GM12878 (cell line): ENCODE results near the gene COL4A2. TPM values are rescaled to one million over a fixed set of nuclear protein-coding genes. Genes with fewer than 3 reads are reported as not detected.

Experiments used
- ATAC-seq: fragments of 200-7000 bp; cut with Tn5 transposase; 3 replicates; pipeline ENCODE4 v1.9.1; 2020; ENCODE audit warnings: mild to moderate bottlenecking, moderate library complexity
- BruUV-seq: library from RNA; stranded (reverse); fragments of 400-500 nt; replicated peaks from 2 replicates; lab custom pipeline; 2021; lab: Mats Ljungman, UMichigan
- CTCF ChIA-PET: fragments of 300-600 bp; sonication (Branson Sonifier 250); formaldehyde crosslinking; extraction: SDS; loops from one replicate; lab custom pipeline; 2021; ENCODE audit warnings: inconsistent platforms; lab: Yijun Ruan, JAX
- POLR2A ChIA-PET: fragments of 350-600 bp; formaldehyde crosslinking; extraction: SDS; loops from one replicate; lab custom pipeline; 2021; ENCODE audit warnings: inconsistent platforms; lab: Charles Lee
- RAD21 ChIA-PET: fragments of 300-600 bp; sonication (Branson Sonifier 250); formaldehyde crosslinking; loops from one replicate; lab custom pipeline; 2023; ENCODE audit warnings: antibody characterized with exemption; ENCODE audit not compliant: unreplicated experiment; lab: Charles Lee
- SMC1A ChIA-PET: fragments of 300-600 bp; sonication (Branson Sonifier 250); formaldehyde crosslinking; loops from one replicate; lab custom pipeline; 2023; ENCODE audit not compliant: unreplicated experiment, uncharacterized antibody; lab: Charles Lee
- DNase-seq: peaks from one replicate; pipeline ENCODE4 v3.0.0-alpha.2; 2011; ENCODE audit warnings: low read depth, low spot score
- FAIRE-seq: peaks from 3 replicates; lab custom pipeline; 2011; peaks lifted over from hg19 to GRCh38; lab: Jason Lieb, UNC
- H2AFZ ChIP-seq: 2 replicates; pipeline ENCODE4 v1.6.0; 2011; ENCODE audit warnings: low read depth, low read length, control low read depth; ENCODE audit not compliant: control insufficient read depth
- H3K27ac ChIP-seq: 2 replicates; pipeline ENCODE4 v1.5.1; 2011; ENCODE audit warnings: control low read depth; ENCODE audit not compliant: control insufficient read depth, insufficient read depth
- H3K27me3 ChIP-seq, 2 experiments: replicated peaks in 1 of 2; 2 replicates each; pipeline versions ENCODE4 v1.6.0 to v1.6.1; 2011; ENCODE audit warnings: low read length in 1 of 2; ENCODE audit not compliant: control insufficient read depth in 2 of 2, insufficient read depth in 2 of 2
- H3K36me3 ChIP-seq, 2 experiments: 2 replicates each; pipeline ENCODE4 v1.5.1; 2011; ENCODE audit warnings: low read length in 1 of 2; ENCODE audit not compliant: control insufficient read depth in 2 of 2, insufficient read depth in 2 of 2
- H3K4me1 ChIP-seq: 2 replicates; pipeline ENCODE4 v1.6.1; 2011; ENCODE audit warnings: mild to moderate bottlenecking, low read length, moderate library complexity, mixed read lengths; ENCODE audit not compliant: control insufficient read depth, insufficient read depth
- H3K4me2 ChIP-seq: 2 replicates; pipeline ENCODE4 v1.6.0; 2011; ENCODE audit warnings: control low read depth; ENCODE audit not compliant: control insufficient read depth, insufficient read depth
- H3K4me3 ChIP-seq: fragments of 200-600 bp; sonication (generic); 2 replicates; pipeline ENCODE4 v1.5.1; 2016
- H3K79me2 ChIP-seq: 2 replicates; pipeline ENCODE4 v1.6.0; 2011; ENCODE audit warnings: low read length; ENCODE audit not compliant: control insufficient read depth, insufficient read depth
- H3K9ac ChIP-seq: 2 replicates; pipeline ENCODE4 v1.8.0; 2011; ENCODE audit warnings: low read length, control low read depth, mixed read lengths; ENCODE audit not compliant: control insufficient read depth, insufficient read depth
- H3K9me3 ChIP-seq: replicated peaks from 3 replicates; pipeline ENCODE4 v1.5.1; 2011; ENCODE audit warnings: mild to moderate bottlenecking, low read length; ENCODE audit not compliant: control insufficient read depth, insufficient read depth
- H4K20me1 ChIP-seq: 2 replicates; pipeline ENCODE4 v1.6.0; 2011; ENCODE audit not compliant: control insufficient read depth, insufficient read depth
- CBX3 ChIP-seq: fragments of 200-600 bp; sonication (generic); IDR thresholded peaks from 2 replicates; pipeline ENCODE4 v1.6.1; 2016; ENCODE audit warnings: low read depth, borderline replicate concordance
- CREM ChIP-seq: IDR thresholded peaks from 2 replicates; pipeline ENCODE4 v1.6.1; 2014; ENCODE audit warnings: antibody characterized with exemption, low read depth
- ETV6 ChIP-seq, 2 experiments: fragments of 450-650 bp in 1 of 2; IDR thresholded peaks in 1 of 2; conservative IDR thresholded peaks in 1 of 2; 2 replicates each; pipeline ENCODE4 v1.6.1; 2014; ENCODE audit warnings: antibody characterized with exemption in 1 of 2, borderline replicate concordance in 1 of 2, low read depth in 1 of 2, mild to moderate bottlenecking in 1 of 2, moderate library complexity in 1 of 2
- HDGF ChIP-seq: fragments of 450-650 bp; IDR thresholded peaks from 2 replicates; pipeline ENCODE4 v1.6.1; 2016; ENCODE audit warnings: antibody characterized with exemption
- NFYA ChIP-seq: IDR thresholded peaks from 2 replicates; pipeline ENCODE4 v1.6.1; 2011; ENCODE audit warnings: low read depth, mild to moderate bottlenecking, low read length, improper control_type of control experiment, borderline replicate concordance
- PAX5 ChIP-seq: IDR thresholded peaks from 2 replicates; pipeline ENCODE4 v1.6.1; 2011; ENCODE audit warnings: low read depth, low read length, borderline replicate concordance
- POLR2AphosphoS2 ChIP-seq: IDR thresholded peaks from 2 replicates; pipeline ENCODE4 v1.6.1; 2011; ENCODE audit warnings: low read depth, mild to moderate bottlenecking, low read length, improper control_type of control experiment, moderate library complexity
- ZNF622 ChIP-seq: fragments of 450-650 bp; IDR thresholded peaks from 2 replicates; pipeline ENCODE4 v1.6.1; 2017; ENCODE audit warnings: mild to moderate bottlenecking, inconsistent platforms
- WGBS: methylation state at CpG from one replicate; pipeline ENCODE4 v1.1.6; 2016; ENCODE audit warnings: low lambda C conversion rate; ENCODE audit not compliant: insufficient replicate concordance, insufficient coverage; ENCODE audit errors: missing lambda C conversion rate; 5-methylcytosine and 5-hydroxymethylcytosine counted together
- in situ Hi-C: fragments of 300-500 bp; cut with MboI; formaldehyde crosslinking; loops from 9 replicates; pipeline ENCODE4 v1.14.3; 2018; ENCODE audit warnings: mixed read lengths
- intact Hi-C: fragments of 100-400 bp; cut with micrococcal nuclease; formaldehyde crosslinking; loops from one replicate; pipeline ENCODE4 v1.14.2; 2022; ENCODE audit not compliant: unreplicated experiment
- polyA plus RNA-seq, 11 experiments: library from polyadenylated mRNA; depleted of rRNA in 4 of 11; unstranded in 6 of 11; stranded (reverse) in 5 of 11; fragments of >200 nt; fragmentation: Nextera tagmentation in 4 of 11; fragmentation: Illumina TruSeq in 1 of 11; extraction: Ambion mirVana in 4 of 11; extraction: Trizol in 1 of 11; gene quantifications; 1 replicate in 1 of 11; 2 replicates in 10 of 11; pipeline versions ENCODE4 v1.2.1 to v1.2.3, GENCODE V29; 2011 to 2016; ENCODE audit warnings: inconsistent platforms in 2 of 11, missing spikeins in 2 of 11, low read depth in 1 of 11
- total RNA-seq, 4 experiments: library from RNA; depleted of rRNA in 3 of 4; stranded (reverse); fragments of >200 nt in 3 of 4; fragmentation: Illumina TruSeq in 1 of 4; extraction: Trizol in 1 of 4; gene quantifications; 2 replicates each; pipeline versions ENCODE4 v1.2.1 to v1.2.3, GENCODE V29; 2013 to 2021
- TF ChIP-seq, protein P1 (sequence below): fragments of 450-650 bp; IDR thresholded peaks from 2 replicates; pipeline ENCODE4 v1.6.1; 2016; ENCODE audit warnings: mild to moderate bottlenecking
- TF ChIP-seq, protein P2 (sequence below): fragments of 450-650 bp; IDR thresholded peaks from 2 replicates; pipeline ENCODE4 v1.6.1; 2017; ENCODE audit warnings: antibody characterized with exemption, mild to moderate bottlenecking, moderate library complexity
- TF ChIP-seq, protein P3 (sequence below): fragments of 450-650 bp; formaldehyde crosslinking; IDR thresholded peaks from 2 replicates; pipeline ENCODE4 v1.4.0; 2022; ENCODE audit warnings: mild to moderate bottlenecking, moderate library complexity
- TF ChIP-seq, protein P4 (sequence below): fragments of 450-650 bp; IDR thresholded peaks from 2 replicates; pipeline ENCODE4 v1.6.1; 2016; ENCODE audit warnings: mild to moderate bottlenecking, moderate library complexity, borderline replicate concordance

COL4A2 gene
- total and polyA plus RNA-seq, 10 of the 15 experiments (the other 5 are each of a cell fraction or from before 2014, with no cell fraction given): 0.16 to 1.6 (median 0.62) TPM; not detected in 3

DNA sequence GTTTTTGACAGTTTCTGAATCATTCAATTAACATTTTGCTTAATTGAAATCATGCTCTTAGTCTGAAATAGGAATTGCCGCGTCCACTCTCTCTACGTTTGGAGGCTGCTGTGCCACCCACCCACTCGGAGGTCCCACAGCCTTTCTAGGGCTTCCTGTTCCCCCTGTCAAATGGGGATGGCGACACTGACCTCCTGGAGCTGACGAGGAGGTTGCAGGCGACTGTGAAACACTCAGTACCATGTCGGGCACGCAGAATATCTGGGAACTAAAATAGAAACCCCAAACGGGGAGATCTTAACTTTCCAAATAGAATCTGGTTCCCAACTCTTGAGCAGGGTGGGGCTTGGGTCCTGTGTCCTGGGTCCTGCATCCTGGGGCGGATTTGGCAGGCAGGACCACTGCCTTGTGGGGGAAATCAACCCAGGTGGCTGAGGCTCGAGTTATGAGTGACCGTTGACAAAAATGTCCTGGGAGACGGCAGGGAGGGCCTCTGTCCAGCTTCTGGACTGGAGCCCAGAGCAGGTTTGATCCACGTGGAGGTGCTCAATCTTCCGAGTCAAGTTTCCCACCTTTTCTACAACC lies 129.8 kb downstream of the COL4A2 start:
- H3K4me3 ChIP-seq: no peak overlapping the region
- H4K20me1 ChIP-seq: no peaks in the 10 kb centered on the region
- H3K27me3 ChIP-seq: peaks cover 0 to 3% of the 10 kb centered on the region in 2 experiments; a peak in 1 of 4 replicates
- no peak overlapping the region for H3K9ac ChIP-seq
- no peaks in the 10 kb centered on the region for H3K36me3 ChIP-seq
- H3K4me2 ChIP-seq: no peak overlapping the region
- no peak for ATAC-seq
- ChIA-PET RAD21 (no interaction called here), POLR2A (no interaction called here), CTCF (no interaction called here), SMC1A (no interaction called here)
- no peak overlapping the region for H2AFZ ChIP-seq
- no TSS peak for BruUV-seq
- WGBS: 42% methylated on average over 16 of the region's 16 CpGs
- no peaks in the 10 kb centered on the region for H3K79me2 ChIP-seq
- no peak for FAIRE-seq
- intact Hi-C loops (no loop called here), in situ Hi-C loops (no loop called here)
- no peaks in the 10 kb centered on the region for H3K9me3 ChIP-seq
- DNase-seq: no peak
- no peak overlapping the region for H3K27ac ChIP-seq
- H3K4me1 ChIP-seq: no peaks in the 10 kb centered on the region
- TF ChIP-seq, protein P1, sequence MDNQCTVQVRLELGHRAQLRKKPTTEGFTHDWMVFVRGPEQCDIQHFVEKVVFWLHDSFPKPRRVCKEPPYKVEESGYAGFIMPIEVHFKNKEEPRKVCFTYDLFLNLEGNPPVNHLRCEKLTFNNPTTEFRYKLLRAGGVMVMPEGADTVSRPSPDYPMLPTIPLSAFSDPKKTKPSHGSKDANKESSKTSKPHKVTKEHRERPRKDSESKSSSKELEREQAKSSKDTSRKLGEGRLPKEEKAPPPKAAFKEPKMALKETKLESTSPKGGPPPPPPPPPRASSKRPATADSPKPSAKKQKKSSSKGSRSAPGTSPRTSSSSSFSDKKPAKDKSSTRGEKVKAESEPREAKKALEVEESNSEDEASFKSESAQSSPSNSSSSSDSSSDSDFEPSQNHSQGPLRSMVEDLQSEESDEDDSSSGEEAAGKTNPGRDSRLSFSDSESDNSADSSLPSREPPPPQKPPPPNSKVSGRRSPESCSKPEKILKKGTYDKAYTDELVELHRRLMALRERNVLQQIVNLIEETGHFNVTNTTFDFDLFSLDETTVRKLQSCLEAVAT: no peak
- TF ChIP-seq, protein P2, sequence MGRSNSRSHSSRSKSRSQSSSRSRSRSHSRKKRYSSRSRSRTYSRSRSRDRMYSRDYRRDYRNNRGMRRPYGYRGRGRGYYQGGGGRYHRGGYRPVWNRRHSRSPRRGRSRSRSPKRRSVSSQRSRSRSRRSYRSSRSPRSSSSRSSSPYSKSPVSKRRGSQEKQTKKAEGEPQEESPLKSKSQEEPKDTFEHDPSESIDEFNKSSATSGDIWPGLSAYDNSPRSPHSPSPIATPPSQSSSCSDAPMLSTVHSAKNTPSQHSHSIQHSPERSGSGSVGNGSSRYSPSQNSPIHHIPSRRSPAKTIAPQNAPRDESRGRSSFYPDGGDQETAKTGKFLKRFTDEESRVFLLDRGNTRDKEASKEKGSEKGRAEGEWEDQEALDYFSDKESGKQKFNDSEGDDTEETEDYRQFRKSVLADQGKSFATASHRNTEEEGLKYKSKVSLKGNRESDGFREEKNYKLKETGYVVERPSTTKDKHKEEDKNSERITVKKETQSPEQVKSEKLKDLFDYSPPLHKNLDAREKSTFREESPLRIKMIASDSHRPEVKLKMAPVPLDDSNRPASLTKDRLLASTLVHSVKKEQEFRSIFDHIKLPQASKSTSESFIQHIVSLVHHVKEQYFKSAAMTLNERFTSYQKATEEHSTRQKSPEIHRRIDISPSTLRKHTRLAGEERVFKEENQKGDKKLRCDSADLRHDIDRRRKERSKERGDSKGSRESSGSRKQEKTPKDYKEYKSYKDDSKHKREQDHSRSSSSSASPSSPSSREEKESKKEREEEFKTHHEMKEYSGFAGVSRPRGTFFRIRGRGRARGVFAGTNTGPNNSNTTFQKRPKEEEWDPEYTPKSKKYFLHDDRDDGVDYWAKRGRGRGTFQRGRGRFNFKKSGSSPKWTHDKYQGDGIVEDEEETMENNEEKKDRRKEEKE: no peak
- no peak for TF ChIP-seq ZNF622
- TF ChIP-seq, protein P3, sequence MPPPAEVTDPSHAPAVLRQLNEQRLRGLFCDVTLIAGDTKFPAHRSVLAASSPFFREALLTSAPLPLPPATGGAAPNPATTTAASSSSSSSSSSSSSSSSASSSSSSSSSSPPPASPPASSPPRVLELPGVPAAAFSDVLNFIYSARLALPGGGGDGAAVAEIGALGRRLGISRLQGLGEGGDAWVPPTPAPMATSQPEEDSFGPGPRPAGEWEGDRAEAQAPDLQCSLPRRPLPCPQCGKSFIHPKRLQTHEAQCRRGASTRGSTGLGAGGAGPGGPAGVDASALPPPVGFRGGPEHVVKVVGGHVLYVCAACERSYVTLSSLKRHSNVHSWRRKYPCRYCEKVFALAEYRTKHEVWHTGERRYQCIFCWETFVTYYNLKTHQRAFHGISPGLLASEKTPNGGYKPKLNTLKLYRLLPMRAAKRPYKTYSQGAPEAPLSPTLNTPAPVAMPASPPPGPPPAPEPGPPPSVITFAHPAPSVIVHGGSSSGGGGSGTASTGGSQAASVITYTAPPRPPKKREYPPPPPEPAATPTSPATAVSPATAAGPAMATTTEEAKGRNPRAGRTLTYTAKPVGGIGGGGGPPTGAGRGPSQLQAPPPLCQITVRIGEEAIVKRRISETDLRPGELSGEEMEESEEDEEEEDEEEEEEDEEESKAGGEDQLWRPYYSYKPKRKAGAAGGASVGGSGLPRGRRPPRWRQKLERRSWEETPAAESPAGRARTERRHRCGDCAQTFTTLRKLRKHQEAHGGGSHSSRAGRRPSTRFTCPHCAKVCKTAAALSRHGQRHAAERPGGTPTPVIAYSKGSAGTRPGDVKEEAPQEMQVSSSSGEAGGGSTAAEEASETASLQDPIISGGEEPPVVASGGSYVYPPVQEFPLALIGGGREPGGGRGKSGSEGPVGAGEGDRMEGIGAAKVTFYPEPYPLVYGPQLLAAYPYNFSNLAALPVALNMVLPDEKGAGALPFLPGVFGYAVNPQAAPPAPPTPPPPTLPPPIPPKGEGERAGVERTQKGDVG (CRISPR knock-in tag): no peak
- TF ChIP-seq CREM: no peak
- TF ChIP-seq NFYA: no peak
- no peak for TF ChIP-seq HDGF
- no peak for TF ChIP-seq PAX5
- no peak for TF ChIP-seq ETV6 (conservative IDR thresholded peaks at IDR 0.05 in 1 of 2, IDR thresholded peaks at IDR 0.05 in 1 of 2; ENCODE audit: borderline replicate concordance in 1 of 2, low read depth in 1 of 2)
- no peak for TF ChIP-seq POLR2AphosphoS2
- no peak for TF ChIP-seq CBX3
- TF ChIP-seq, protein P4, sequence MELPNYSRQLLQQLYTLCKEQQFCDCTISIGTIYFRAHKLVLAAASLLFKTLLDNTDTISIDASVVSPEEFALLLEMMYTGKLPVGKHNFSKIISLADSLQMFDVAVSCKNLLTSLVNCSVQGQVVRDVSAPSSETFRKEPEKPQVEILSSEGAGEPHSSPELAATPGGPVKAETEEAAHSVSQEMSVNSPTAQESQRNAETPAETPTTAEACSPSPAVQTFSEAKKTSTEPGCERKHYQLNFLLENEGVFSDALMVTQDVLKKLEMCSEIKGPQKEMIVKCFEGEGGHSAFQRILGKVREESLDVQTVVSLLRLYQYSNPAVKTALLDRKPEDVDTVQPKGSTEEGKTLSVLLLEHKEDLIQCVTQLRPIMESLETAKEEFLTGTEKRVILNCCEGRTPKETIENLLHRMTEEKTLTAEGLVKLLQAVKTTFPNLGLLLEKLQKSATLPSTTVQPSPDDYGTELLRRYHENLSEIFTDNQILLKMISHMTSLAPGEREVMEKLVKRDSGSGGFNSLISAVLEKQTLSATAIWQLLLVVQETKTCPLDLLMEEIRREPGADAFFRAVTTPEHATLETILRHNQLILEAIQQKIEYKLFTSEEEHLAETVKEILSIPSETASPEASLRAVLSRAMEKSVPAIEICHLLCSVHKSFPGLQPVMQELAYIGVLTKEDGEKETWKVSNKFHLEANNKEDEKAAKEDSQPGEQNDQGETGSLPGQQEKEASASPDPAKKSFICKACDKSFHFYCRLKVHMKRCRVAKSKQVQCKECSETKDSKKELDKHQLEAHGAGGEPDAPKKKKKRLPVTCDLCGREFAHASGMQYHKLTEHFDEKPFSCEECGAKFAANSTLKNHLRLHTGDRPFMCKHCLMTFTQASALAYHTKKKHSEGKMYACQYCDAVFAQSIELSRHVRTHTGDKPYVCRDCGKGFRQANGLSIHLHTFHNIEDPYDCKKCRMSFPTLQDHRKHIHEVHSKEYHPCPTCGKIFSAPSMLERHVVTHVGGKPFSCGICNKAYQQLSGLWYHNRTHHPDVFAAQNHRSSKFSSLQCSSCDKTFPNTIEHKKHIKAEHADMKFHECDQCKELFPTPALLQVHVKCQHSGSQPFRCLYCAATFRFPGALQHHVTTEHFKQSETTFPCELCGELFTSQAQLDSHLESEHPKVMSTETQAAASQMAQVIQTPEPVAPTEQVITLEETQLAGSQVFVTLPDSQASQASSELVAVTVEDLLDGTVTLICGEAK: no peak
